GM19397 (cell line): ENCODE data around the gene PACSIN2.

Source experiments
- ATAC-seq: cut with Tn5 transposase; IDR thresholded peaks from one replicate; pipeline ENCODE4 v1.9.1; 2021; ENCODE audit warnings: mild to moderate bottlenecking, moderate library complexity; ENCODE audit not compliant: unreplicated experiment

Gene PACSIN2

DNA sequence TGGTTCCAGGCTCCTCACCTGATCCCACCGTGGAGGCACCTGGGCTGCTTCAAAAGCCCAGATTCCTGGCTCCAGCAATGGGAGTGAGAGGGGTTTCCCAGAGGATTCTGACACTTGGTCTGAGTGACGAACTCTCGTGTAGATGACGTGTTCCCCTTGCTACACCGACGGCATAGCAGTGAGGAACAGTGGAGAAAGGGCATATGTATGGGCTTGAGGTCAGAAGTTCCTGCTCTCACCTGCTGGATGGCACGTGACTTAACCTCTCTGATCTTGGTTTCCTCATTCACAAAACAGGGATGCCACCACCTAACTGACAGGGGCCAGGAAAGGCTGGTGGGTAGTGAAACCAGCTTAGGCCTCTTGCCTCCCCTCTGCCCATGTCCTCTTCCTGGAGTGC, 127.8 kb downstream of the PACSIN2 start:
- no peak for ATAC-seq

DNA sequence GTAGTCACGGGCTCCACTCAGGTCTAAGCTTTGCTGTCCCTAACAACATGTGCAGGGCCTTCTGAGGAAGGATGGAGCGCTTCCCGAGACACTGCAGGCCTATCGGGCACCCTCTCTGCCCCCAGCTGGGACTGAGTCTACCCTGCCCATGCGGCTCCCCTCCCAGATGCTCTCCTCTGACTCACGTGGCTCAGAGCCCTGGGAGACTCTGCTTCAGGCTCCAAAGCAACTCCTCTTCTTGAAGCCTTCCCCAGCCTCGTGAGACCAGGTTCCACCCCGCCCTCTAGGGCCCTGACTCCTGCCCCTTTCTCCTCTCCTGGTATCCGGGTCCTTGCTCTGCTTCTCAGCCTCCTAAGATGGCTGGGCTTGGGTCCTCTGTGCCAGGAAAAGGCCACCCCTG, 129.5 kb downstream of the PACSIN2 start:
- ATAC-seq, result no peak

DNA sequence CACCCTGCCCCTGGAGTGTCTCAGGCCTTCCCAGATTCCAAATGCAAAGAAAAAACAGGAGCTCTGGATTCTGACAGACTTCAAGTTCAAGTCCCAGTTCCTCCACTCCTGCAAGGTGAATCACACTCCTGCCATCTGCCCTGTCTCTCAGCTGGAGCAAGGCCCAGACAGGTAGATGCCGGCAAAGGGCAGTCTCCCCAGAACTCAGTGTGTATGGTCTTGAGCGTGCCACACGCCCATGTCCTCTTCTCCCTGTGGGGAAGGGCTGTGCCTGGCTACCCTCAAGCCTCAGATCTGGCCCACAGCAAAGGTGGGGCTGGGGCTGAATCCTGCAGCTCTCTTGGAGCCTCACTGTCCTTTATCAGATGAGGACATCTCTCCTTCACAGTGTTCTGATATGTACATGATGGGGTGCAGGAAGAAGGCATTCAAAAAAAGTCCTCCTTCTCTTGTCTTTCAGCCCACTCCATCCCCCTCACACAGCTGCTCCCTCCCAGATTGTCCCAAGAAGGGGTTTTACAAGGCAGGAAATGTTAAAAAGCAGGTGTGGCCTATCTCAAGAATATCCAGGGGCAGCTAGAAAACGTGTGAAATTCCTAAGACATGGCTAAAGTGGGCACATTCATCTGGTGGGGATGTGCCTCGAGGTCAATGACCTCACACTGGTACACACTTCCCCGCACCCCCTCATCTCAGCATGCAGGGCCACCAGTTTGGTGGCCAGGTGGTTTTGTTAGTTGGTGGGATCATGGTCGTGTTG, 130.2 kb downstream of the PACSIN2 start:
- no peak for ATAC-seq

DNA sequence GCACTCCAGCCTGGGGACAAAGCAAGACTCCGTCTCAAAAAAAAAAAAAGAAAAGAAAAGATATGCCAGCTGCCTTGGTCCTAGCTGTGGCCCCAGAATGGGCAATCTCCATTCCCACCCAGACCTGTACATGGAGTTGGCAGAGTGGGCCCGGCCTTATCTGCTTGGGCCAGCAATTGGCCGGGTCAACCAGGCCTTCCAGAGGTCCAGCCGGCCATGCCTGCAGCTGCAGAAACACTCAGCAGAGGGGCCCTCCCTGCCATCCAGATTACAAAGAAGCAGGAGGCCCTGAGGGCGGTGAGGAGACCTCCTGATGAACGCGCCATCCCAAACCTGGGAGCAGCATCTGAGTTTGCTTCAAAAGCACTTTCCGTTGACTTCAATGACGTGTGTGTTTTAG, 131.0 kb downstream of the PACSIN2 start:
- no peak for ATAC-seq

DNA sequence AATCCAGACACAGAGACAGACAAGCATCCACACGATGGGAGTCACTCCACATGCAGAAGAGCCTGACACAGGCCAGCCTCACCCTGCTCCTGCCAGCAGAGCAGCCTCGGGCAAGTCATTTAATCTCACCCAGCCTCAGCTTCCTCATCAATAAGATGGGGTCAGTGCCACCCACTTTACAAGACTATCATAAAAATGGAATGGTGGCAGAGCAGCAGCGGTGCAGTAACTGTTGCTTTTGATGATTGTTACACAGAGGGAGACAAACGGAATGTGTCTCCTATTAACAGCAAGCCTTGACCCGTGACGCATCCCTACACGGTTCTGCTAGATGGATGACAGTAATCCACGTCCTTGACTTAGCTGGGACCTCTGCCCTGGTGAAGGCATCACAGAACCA, 131.8 kb downstream of the PACSIN2 start:
- no peak for ATAC-seq

DNA sequence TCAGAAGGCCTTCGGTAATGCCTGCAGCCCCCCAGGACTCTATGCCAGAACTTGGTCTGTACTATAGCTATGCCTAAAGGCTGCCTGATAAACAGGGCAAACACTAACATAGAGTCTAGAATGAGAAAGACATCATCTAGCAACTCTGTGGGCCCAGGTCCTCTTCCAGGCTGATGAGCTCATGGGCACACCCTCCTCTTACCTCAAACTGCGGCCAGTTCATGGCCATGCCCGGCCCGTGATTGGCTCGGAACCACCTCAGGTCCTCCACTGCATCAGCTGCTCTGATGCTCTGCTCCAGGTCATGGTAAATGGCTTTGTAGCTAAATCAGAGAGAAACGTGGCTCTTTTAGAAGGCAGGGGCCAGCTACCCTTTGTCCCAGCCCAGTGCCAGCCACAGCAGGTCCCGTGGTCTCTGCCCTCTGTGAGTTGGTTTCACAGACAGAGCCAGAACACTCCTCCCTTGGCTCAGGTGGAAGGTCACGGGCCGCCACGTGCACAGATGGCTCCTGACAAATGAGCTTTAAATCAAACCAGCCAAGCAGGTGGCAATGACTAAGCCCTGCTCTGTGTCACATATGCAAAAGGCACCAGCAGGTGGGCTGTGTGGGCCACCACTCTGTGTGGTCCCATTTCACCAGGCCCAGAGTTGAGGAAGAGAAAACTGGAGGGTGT, 132.8 kb downstream of the PACSIN2 start:
- ATAC-seq, result no peak

DNA sequence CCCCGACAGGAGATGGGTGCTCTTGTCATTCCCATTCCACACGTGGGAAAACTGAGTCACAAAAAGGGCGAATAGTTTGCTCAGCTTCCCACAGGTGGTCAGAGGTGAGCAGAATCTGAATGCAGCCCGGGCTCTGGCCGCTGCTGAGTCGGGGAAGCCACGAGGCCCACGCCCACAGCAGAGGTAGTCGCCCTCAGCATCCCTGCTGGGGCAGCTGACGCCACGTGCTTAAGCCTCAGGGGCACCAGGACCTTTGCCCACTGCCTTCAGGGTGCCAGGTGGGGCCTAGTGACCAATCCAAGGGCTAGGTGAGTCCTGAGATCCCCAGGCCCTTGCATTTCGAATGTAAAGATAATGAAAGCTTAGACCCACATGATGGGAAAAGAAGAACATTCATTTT, 133.7 kb downstream of the PACSIN2 start:
- no peak for ATAC-seq

DNA sequence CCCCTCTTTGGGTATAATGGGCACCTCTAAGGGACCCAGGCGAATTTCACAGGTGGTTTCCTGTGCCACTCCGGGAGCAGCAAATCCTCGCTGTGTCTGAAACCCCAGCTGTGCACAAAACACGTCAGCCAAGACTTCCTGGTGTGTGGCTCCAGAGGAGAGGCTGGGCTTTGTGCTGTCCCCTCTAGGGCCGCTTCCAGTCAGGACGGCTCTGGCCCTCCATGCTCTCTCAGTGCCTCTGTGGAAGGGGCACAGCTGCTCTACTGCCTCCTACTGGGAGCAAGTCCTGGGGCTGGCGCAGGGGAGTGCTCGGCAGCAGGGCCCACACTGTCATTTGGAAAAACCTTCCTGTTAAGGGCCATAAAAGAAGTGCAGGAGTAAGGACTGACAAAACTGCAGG, 134.1 kb downstream of the PACSIN2 start:
- no peak for ATAC-seq

DNA sequence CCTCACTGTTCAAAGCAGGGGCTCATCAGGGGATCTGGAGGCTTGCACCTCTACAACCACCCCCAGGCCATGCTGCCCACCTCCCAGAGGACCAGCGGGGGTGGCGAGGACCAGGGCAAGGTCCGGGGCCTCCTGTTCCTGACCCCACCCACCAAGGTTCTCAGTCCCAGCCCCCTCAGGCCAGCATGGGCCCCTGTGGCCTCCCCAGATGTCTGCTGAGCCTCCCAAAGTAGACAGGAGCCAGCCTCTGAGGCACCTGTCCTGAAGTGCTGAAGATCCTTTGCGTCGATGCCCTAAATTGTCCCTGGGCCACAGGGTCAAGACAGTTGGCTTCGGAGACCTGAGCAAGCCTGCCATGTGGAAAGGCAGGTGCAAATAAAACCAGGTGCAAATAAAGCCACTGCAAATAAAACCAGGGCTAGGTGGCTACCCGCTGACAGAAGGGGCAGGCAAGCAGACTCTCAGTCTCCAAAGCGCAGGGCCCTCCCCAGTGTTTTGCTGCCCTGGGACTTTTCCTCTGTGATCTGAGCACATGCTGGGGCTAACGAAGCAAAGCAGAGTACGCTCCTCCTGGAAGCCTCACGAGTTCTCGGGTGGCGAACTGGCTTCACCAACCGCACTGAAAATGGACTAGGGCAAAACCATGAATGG, 135.5 kb downstream of the PACSIN2 start:
- ATAC-seq, result no peak

DNA sequence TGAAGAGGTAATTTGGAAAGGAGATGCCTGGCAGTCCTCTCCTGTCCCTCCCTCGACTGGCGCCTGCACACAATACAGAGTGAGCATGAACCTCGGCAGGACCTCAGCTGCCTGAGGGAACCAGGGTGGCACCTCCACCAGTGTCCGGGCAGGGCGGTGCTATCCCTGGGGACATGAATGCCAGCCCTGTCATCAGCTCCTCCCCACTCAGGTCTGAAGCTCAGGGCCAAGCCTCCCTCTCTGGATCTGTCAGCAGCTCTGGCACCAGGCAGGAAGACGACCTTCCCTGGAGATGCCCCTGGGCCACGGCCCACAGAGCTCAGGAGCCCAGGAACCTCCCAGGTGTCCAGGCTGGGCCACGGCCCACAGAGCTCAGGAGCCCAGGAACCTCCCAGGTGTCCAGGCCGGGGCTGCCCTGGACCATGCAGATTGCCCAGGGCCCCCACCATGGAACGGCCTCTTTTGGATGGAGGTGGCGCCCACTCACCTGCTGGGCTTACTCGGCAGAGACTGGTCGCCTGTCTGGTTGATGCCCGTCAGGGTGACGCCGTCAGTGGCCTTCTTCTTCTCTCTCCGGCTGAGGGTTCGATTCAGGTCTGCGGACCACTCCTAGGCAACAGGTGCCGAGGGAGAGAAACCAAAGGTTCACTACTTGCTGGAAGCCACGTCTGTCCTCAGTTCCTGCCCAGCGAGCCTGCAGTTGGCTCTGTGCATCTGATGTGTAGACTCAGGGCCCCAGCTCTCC, 136.2 kb downstream of the PACSIN2 start:
- ATAC-seq, result no peak

DNA sequence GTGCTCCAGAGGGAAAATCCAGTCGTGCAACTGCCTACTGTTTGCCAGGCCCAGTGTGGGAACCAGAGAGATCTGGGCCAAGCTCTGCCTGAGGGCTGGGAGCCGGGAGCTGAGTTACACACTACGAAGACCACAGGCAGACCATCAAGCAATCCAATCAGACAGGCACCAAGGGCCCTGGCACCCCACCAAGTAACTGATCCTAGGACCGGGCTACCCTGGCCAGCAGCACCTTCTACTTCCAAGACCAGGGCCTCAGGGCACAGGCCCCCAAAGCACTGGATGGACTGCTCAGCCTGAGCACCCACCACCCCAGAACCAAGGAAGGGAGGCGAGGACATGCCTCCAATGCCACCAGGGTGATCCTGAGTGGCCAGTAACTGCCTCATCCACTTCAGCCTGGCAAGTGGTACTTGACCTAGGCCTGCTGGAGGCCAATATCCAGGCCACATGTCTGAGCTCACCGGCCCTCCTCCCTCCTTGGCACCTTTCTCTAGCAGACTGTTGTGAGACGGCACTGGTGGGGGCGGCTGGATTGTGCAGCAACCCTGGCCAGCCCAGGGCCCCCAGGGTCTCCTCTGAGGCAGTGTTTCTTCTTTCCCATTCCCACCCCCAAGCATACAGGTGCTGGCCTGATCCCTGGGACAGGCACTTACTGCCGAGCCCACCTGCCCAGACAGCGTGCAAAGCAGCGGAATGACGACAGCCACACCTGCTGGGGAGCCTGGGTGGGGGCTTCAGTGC, 137.2 kb downstream of the PACSIN2 start:
- no peak for ATAC-seq

DNA sequence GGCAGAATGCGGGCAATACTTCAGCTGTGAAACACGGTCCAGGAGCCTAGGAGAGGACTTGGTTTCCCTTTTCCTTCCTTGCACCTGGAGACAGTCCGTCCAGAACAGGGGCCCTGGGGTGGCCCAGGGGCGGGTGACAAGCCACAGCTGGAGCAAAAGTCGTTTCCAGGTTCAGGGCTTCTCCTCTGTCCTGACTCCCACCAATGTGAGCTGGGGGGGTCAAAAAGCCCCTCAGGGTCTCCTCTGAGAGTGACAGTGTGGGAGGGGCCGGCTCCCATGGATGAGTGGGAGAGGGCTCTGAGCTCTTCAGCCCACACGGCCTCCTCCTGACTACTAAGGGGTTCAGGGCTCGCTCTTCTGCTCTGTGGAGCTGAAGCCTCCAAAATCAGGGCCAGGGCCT, 137.8 kb downstream of the PACSIN2 start:
- no peak for ATAC-seq

DNA sequence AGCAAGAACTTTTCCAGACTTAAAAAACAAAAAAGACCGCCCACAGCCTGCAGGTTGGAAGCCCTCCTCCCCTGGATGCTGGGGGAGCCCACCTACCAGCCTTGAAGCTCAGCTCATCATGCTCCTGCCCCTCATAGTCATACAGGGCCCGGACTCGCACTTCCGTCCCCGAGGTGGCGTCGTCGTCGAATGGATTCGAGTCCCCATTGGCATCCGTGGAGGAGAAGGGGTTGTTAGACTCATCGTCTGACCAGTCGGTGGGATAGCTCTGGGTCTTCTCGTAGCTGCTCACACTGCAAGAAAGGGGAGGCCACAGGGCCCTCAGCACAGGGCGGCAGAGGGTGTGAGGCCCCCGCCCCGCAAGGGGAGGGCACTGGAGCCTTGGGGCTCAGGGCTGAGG, 138.9 kb downstream of the PACSIN2 start:
- no peak for ATAC-seq

DNA sequence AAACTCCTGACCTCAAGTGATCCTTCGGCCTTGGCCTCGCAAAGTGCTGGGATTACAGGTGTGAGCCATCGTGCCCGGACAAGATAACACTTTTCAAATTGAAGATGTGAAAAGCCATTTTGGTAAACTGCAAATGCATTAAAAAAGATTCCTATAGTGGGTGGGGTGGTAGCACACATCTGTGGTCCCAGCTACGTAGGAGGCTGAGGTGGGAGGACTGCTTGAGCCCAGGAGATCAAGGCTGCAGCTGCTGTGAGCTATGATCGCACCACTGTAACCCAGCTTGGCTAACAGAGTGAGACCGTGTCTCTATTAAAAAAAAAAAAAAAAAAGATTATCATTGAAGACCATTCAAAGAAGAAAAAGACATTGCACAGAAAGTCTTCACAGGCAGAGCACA, 140.9 kb downstream of the PACSIN2 start:
- ATAC-seq, result no peak

DNA sequence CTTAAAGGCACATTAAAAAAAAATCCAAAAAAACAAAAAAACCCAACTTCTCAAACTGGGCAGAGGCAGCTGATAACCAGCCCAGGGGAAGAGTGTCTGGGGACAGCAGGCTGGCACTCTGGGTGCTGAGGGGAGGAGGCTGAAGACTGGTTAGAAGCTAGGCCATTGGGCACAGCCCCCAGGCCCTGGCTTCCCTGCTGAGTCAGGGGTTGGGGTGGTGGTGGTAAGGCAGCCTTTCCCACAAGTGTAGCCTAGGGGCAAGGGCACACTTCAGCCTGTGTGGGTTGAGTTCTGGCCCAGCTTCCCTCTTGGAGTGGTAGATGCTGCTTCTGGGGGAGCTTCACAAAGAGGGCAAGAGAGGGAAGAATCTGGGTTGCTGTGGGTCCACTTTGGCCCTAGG, 141.6 kb downstream of the PACSIN2 start:
- ATAC-seq, result no peak

DNA sequence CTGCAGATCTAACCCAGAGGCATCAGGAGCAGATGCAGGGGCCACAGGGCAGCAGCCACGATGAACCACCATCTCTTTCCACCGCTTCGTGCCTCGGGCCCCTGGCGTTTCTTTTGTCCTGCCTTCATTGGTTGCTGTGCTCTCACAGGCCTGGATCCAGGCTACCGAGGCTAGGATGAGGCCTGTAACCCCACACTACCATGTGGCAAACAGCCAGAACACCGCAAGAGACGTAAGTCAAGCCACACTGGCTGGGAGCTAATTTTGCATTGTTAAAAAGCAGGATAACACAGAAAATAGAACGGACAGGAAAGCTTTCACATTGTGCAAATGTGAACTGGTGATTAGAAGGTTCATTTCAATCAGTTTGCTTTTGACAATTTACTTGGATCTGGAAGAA, 142.1 kb downstream of the PACSIN2 start:
- ATAC-seq, result no peak

DNA sequence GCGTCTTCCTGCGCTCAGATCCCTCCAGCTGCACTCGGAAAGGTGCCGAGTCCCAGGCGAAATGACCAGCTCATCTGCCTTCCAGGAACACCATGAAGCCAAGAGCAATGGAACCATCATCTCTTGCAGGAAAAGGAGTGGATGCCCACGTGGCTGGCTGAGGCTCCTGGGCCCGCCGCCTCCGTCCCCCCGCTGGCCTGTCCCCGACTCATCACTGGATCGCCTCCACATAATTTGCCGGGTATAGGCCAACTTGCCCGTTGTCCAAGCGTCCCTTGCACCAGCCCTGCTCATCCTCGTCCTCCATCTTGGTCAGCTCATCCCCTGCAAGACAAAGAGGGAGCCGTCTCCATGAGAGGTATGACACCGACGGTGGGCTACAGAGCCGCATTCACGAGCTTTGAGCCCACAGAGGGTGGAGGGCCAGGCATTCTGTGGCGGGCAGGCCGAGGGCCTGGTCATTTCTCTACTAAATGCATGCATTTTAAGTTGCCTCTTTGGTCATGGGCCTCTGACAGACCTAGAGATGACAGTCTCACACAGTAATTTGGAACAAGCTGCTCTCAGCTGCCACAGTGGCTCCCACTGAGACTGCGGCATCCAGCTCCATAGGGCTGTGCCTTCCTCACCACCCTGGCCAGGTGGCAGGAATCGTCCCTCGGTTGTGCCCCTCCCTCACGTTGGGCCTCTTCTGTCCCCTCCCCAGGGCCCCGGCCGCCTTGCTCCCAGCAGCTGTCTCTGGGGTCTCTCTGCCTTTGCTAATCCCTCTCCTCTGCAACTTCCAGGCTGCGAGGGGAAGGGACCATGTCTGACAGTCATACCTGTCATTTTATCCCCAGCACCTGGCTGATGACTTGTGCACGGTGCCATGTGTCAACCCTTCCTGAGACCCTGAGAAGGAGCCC, 143.6 kb downstream of the PACSIN2 start:
- ATAC-seq, result no peak

DNA sequence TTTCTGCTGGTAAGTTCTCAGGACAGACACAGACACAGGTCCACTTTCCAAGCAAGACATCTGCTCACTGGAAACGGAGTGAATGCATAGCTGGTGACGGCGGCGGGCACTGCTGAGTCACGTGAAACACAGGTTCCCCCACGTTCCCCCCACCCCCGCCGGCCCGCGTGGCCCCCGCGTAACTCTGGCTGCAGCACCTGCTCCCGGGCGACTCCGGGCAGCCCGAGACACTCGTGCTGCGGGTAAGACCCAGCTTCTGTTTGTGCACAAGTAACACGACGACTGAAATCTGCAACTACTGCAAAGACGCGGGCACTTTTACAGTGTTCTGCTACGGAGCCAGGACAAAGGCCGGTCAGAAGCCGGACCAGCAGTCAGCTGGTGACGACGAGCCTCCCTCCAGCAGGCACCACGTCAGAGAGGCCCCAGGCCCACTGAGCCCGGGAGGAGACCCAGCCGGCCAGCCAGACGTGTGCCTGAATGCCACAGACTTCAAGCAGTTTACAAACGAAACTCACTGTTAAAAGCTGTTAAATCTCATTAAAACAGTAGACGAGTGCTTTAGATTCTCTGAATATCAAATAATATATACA, 145.0 kb downstream of the PACSIN2 start:
- no peak for ATAC-seq

DNA sequence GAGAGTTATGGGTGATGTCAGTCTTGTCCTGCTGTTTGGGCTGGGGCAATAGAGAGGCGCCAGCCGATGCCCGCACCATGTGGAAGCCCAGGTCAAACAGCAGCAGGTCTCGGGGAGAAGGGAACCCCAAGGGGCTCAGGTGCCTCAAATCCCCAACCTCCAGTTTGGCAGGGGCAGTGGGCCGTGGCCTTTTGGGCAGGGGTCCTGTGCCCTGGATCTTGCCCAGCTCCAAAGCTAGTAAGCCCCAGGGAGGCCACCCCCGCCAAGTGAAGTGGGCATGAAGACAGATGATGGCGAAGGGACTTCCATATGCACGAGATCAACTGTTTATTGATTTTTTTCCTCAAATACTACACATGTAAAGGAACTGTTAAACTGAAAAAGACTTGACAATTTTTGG, 145.5 kb downstream of the PACSIN2 start:
- no peak for ATAC-seq
